K562 (cell line): ENCODE measurements around the gene LRP10. TPM values are rescaled to one million over a fixed set of nuclear protein-coding genes. Genes with fewer than 3 reads are reported as not detected.
A peak's percentile ranks its signal among the peaks of the same experiment; 100 is the strongest.

Experiments used
- ATF1 ChIP-seq, 2 experiments: fragments of 450-650 bp in 1 of 2; IDR thresholded peaks; 2 replicates each; pipeline ENCODE4 v1.6.1; 2016; ENCODE audit warnings: missing compliant biosample characterization in 1 of 2, missing genetic modification characterization in 1 of 2
- CC2D1A ChIP-seq: fragments of 450-650 bp; IDR thresholded peaks from 2 replicates; pipeline ENCODE4 v1.6.1; 2017; ENCODE audit warnings: mild to moderate bottlenecking
- FOXA1 ChIP-seq: fragments of 450-650 bp; IDR thresholded peaks from 2 replicates; pipeline ENCODE4 v1.6.1; 2016; ENCODE audit warnings: mild to moderate bottlenecking, borderline replicate concordance
- FOXA3 ChIP-seq, 2 experiments: fragments of 450-650 bp in 1 of 2; sonication (generic) in 1 of 2; formaldehyde crosslinking; IDR thresholded peaks in 1 of 2; conservative IDR thresholded peaks in 1 of 2; 2 replicates each; pipeline versions ENCODE4 v1.4.0 to v1.8.0; 2020 to 2022; ENCODE audit warnings: mild to moderate bottlenecking in 2 of 2, missing genetic modification reagents in 1 of 2
- FOXM1 ChIP-seq, 2 experiments: fragments of 450-650 bp in 1 of 2; sonication (generic) in 1 of 2; formaldehyde crosslinking in 1 of 2; IDR thresholded peaks; 2 replicates each; pipeline versions ENCODE4 v1.6.1 to v1.9.0; 2017 to 2022; ENCODE audit warnings: low read depth in 2 of 2, mild to moderate bottlenecking in 2 of 2, missing genetic modification reagents in 1 of 2, moderate library complexity in 1 of 2
- GTF2A2 ChIP-seq: IDR thresholded peaks from 2 replicates; pipeline ENCODE4 v1.6.1; 2016; ENCODE audit warnings: mild to moderate bottlenecking, missing genetic modification characterization, missing compliant biosample characterization
- MCM7 ChIP-seq, 2 experiments: fragments of 450-650 bp; IDR thresholded peaks; 2 replicates each; pipeline ENCODE4 v1.6.1; 2016 to 2018
- MXI1 ChIP-seq: IDR thresholded peaks from 2 replicates; pipeline ENCODE4 v1.6.1; 2011; ENCODE audit warnings: low read depth, mild to moderate bottlenecking, improper control_type of control experiment, low read length
- NEUROD1 ChIP-seq: fragments of 150-350 bp; IDR thresholded peaks from 2 replicates; pipeline ENCODE4 v1.6.1; 2014; ENCODE audit warnings: borderline replicate concordance, low read length, low read depth; ENCODE audit not compliant: partially characterized antibody
- RCOR1 ChIP-seq, 2 experiments: IDR thresholded peaks; 2 replicates each; pipeline ENCODE4 v1.6.1; 2012; ENCODE audit warnings: low read depth in 2 of 2, low read length in 2 of 2, borderline replicate concordance in 1 of 2, improper control_type of control experiment in 1 of 2
- ZC3H11A ChIP-seq: IDR thresholded peaks from 2 replicates; pipeline ENCODE4 v1.6.1; 2012; ENCODE audit warnings: low read depth, low read length, improper control_type of control experiment
- ZNF143 ChIP-seq: sonication (generic); formaldehyde crosslinking; IDR thresholded peaks from 2 replicates; pipeline ENCODE4 v1.9.0; 2022; ENCODE audit warnings: mild to moderate bottlenecking, missing genetic modification reagents
- polyA plus RNA-seq, 8 experiments: library from polyadenylated mRNA; depleted of rRNA in 4 of 8; stranded (reverse) in 5 of 8; unstranded in 3 of 8; fragments of >200 nt; fragmentation: Nextera tagmentation in 2 of 8; fragmentation: Illumina TruSeq in 1 of 8; extraction: Ambion mirVana in 2 of 8; extraction: Trizol in 1 of 8; gene quantifications; 2 replicates each; pipeline versions ENCODE4 v1.2.1 to v1.2.3, GENCODE V29; 2011 to 2014; ENCODE audit warnings: inconsistent platforms in 1 of 8, missing spikeins in 1 of 8
- total RNA-seq, 7 experiments: library from RNA; depleted of rRNA in 6 of 7; stranded (reverse); fragments of >200 nt in 6 of 7; fragmentation: Illumina TruSeq in 2 of 7; extraction: Trizol in 2 of 7; gene quantifications; 2 replicates each; pipeline versions ENCODE4 v1.2.1 to v1.2.3, GENCODE V29; 2011 to 2021; ENCODE audit warnings: low replicate concordance in 1 of 7
- TF ChIP-seq, protein P1 (sequence below): fragments of 250-450 bp; sonication (Bioruptor Pico); IDR thresholded peaks from 2 replicates; pipeline ENCODE4 v1.4.0; 2020; ENCODE audit warnings: borderline replicate concordance
- TF ChIP-seq, protein P2 (sequence below): fragments of 200-400 bp; formaldehyde crosslinking; IDR thresholded peaks from 2 replicates; pipeline ENCODE4 v1.6.1; 2017; ENCODE audit warnings: mild to moderate bottlenecking, low read depth, low read length, moderate library complexity
- TF ChIP-seq, protein P3 (sequence below): fragments of 250-450 bp; sonication (Bioruptor Pico); IDR thresholded peaks from 2 replicates; pipeline ENCODE4 v1.4.0; 2020; ENCODE audit warnings: mild to moderate bottlenecking
- TF ChIP-seq, protein P4 (sequence below), 2 experiments: fragments of 450-650 bp in 1 of 2; sonication (generic) in 1 of 2; formaldehyde crosslinking in 1 of 2; IDR thresholded peaks in 1 of 2; conservative IDR thresholded peaks in 1 of 2; 2 replicates each; pipeline versions ENCODE4 v1.6.1 to v1.8.1; 2016 to 2023; ENCODE audit warnings: mild to moderate bottlenecking in 2 of 2, moderate library complexity in 2 of 2, inconsistent platforms in 1 of 2, missing genetic modification reagents in 1 of 2

LRP10 gene
- total and polyA plus RNA-seq, 9 of the 15 experiments (the other 6 are each of a cell fraction or from before 2014, with no cell fraction given), result 1.3 to 45.5 (median 10.9) TPM

DNA sequence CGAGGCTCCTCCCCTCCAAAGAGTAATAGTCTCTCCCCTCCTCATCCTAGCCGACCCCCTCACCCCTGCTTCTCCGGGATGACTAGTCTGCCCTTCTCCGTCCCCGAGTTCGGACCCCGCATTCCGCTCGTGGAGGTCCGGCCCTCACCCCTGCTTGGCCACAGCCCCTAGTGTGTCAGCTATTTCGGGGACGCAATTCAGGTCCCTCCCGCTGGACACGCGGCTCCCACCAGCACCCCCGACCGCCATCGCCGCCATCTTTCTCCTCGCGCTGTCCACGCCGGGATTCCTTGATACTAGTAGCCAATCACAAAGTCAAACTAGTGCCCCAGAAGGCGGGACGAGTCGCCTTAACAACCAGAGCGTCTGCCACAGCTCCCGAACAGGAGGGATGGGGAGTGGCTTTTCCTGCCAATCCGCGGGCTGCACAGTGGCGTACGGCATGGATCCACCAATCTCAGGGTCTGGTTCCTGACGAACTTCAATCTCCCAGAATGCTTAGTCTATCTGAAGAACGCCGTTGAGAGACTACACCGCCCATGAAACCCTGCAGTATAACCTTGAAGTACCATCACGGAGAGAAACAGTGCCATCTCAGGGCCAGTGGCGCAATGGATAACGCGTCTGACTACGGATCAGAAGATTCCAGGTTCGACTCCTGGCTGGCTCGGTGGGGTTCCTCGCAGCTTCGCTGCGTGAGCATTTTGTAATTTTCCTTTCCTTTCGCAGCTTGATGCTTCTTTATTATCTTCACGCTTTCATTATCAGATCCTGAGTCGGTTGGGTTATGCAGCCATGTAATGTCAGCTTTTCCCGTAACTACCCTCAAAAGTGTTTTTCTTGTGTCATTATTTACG, 57.8 kb downstream of the LRP10 start, which contains the start of gene PRMT5 (continued):
- TF ChIP-seq, protein P1, sequence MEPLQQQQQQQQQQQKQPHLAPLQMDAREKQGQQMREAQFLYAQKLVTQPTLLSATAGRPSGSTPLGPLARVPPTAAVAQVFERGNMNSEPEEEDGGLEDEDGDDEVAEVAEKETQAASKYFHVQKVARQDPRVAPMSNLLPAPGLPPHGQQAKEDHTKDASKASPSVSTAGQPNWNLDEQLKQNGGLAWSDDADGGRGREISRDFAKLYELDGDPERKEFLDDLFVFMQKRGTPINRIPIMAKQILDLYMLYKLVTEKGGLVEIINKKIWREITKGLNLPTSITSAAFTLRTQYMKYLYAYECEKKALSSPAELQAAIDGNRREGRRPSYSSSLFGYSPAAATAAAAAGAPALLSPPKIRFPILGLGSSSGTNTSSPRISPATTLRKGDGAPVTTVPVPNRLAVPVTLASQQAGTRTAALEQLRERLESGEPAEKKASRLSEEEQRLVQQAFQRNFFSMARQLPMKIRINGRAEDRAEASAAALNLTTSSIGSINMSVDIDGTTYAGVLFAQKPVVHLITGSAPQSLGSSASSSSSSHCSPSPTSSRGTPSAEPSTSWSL (CRISPR knock-in tag), result no peak
- TF ChIP-seq FOXM1 (IDR thresholded peaks at IDR 0.05; ENCODE audit: low read depth) (0 out of 2 replicates have a peak, but pooled peaks have one; percentile 20), FOXM1 (CRISPR knock-in tag; IDR thresholded peaks at IDR 0.05; ENCODE audit: low read depth) (0 out of 2 replicates have a peak, but pooled peaks have one; percentile 76), NEUROD1 (peak; percentile 60), ATF1 (CRISPR knock-in tag; IDR thresholded peaks at IDR 0.05) (no peak), ATF1 (tag; IDR thresholded peaks at IDR 0.05) (peak; percentile 93), MXI1 (peak; percentile 90), FOXA3 (CRISPR knock-in tag; conservative IDR thresholded peaks at IDR 0.05 in 1 of 2, IDR thresholded peaks at IDR 0.05 in 1 of 2) (no peak), MCM7 (IDR thresholded peaks at IDR 0.05) (no peak), ZC3H11A (no peak), ZNF143 (CRISPR knock-in tag) (peak; percentile 79), CC2D1A (0 out of 2 replicates have a peak, but pooled peaks have one; percentile 8), RCOR1 (IDR thresholded peaks at IDR 0.05; ENCODE audit: borderline replicate concordance in 1 of 2, low read depth in 2 of 2, low read length in 2 of 2) (no peak; a peak in 1 of 4 replicates), FOXA1 (no peak), GTF2A2 (tag) (no peak)
- TF ChIP-seq, protein P2, sequence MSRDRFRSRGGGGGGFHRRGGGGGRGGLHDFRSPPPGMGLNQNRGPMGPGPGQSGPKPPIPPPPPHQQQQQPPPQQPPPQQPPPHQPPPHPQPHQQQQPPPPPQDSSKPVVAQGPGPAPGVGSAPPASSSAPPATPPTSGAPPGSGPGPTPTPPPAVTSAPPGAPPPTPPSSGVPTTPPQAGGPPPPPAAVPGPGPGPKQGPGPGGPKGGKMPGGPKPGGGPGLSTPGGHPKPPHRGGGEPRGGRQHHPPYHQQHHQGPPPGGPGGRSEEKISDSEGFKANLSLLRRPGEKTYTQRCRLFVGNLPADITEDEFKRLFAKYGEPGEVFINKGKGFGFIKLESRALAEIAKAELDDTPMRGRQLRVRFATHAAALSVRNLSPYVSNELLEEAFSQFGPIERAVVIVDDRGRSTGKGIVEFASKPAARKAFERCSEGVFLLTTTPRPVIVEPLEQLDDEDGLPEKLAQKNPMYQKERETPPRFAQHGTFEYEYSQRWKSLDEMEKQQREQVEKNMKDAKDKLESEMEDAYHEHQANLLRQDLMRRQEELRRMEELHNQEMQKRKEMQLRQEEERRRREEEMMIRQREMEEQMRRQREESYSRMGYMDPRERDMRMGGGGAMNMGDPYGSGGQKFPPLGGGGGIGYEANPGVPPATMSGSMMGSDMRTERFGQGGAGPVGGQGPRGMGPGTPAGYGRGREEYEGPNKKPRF, result no peak
- TF ChIP-seq, protein P3, sequence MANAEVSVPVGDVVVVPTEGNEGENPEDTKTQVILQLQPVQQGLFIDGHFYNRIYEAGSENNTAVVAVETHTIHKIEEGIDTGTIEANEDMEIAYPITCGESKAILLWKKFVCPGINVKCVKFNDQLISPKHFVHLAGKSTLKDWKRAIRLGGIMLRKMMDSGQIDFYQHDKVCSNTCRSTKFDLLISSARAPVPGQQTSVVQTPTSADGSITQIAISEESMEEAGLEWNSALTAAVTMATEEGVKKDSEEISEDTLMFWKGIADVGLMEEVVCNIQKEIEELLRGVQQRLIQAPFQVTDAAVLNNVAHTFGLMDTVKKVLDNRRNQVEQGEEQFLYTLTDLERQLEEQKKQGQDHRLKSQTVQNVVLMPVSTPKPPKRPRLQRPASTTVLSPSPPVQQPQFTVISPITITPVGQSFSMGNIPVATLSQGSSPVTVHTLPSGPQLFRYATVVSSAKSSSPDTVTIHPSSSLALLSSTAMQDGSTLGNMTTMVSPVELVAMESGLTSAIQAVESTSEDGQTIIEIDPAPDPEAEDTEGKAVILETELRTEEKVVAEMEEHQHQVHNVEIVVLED (CRISPR knock-in tag), result no peak
- TF ChIP-seq, protein P4, sequence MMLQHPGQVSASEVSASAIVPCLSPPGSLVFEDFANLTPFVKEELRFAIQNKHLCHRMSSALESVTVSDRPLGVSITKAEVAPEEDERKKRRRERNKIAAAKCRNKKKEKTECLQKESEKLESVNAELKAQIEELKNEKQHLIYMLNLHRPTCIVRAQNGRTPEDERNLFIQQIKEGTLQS (IDR thresholded peaks at IDR 0.05), result peak; percentile 50; the same call in 1 of the 2 replicates
- TF ChIP-seq, protein P4 (CRISPR knock-in tag; conservative IDR thresholded peaks at IDR 0.05), result 0 out of 2 replicates have a peak, but pooled peaks have one; percentile 33
